NCI-H2081 treated with DMSO at 0.1 percent for 48 hours (cell line): ENCODE measurements around the gene LINGO1.

Experiments used
- DNase-seq: peaks from one replicate; lab custom pipeline; 2025; lab: John Stamatoyannopoulos, UW

The LINGO1 gene

GRCh38 chr15:77633134-77633912 is 611 bp upstream of the LINGO1 start:
- DNase-seq: no peak

GRCh38 chr15:77631745-77632533 is 773 bp downstream of the LINGO1 start:
- no peak for DNase-seq

- no peak for DNase-seq
These were observed 1.6 kb downstream of the LINGO1 start for GRCh38 chr15:77630956-77631744.

- DNase-seq: no peak
These were observed 2.7 kb downstream of the LINGO1 start for GRCh38 chr15:77630056-77630455.

GRCh38 chr15:77629070-77630030 is 3.4 kb downstream of the LINGO1 start:
- DNase-seq: no peak

GRCh38 chr15:77628010-77628409 is 4.7 kb downstream of the LINGO1 start:
- DNase-seq: no peak

GRCh38 chr15:77627581-77627980 is 5.1 kb downstream of the LINGO1 start:
- no peak for DNase-seq

GRCh38 chr15:77627067-77627466 is 5.6 kb downstream of the LINGO1 start:
- DNase-seq: peak; percentile 74

GRCh38 chr15:77626002-77626401 is 6.7 kb downstream of the LINGO1 start:
- DNase-seq: no peak

- DNase-seq: no peak
These were observed 7.3 kb downstream of the LINGO1 start for GRCh38 chr15:77625376-77625775.

GRCh38 chr15:77624868-77625267 is 7.8 kb downstream of the LINGO1 start:
- no peak for DNase-seq

- DNase-seq: no peak
These were observed 8.8 kb downstream of the LINGO1 start for GRCh38 chr15:77623755-77624524.

GRCh38 chr15:77622934-77623754 is 9.6 kb downstream of the LINGO1 start:
- DNase-seq: no peak

- DNase-seq: no peak
These were observed 10.3 kb downstream of the LINGO1 start for GRCh38 chr15:77622209-77622933.

- DNase-seq: no peak
These were observed 10.9 kb downstream of the LINGO1 start for GRCh38 chr15:77621847-77622208.

- no peak for DNase-seq
These were observed 11.6 kb downstream of the LINGO1 start for GRCh38 chr15:77620960-77621647.

GRCh38 chr15:77620297-77620696 is 12.4 kb downstream of the LINGO1 start:
- no peak for DNase-seq

- DNase-seq: no peak
These were observed 12.8 kb downstream of the LINGO1 start for GRCh38 chr15:77619883-77620282.
